HTERT RPE-1 (cell line): ENCODE measurements around the gene COG6.

ENCODE experiments used
- in situ Hi-C: fragments of 300-500 bp; cut with MboI; formaldehyde crosslinking; loops from 4 replicates; pipeline ENCODE4 v1.14.3; 2020; ENCODE audit warnings: low sequenced_read_pairs

The COG6 gene

GRCh38 chr13:39655569-39656324 lies at the start of gene COG6:
COG6 (plus strand) TSS chr13:39655662; CDS start chr13:39655727, 65 bp downstream.
- in situ Hi-C loops: no loop called here

- in situ Hi-C loops: no loop called here
Observed at GRCh38 chr13:39605677-39606320, 49.7 kb upstream of the COG6 start.

GRCh38 chr13:39607876-39608275 lies 47.6 kb upstream of the COG6 start:
- in situ Hi-C loops: no loop called here

- in situ Hi-C loops: no loop called here
Observed at GRCh38 chr13:39612023-39612637, 43.3 kb upstream of the COG6 start.

GRCh38 chr13:39616087-39616694 lies 39.3 kb upstream of the COG6 start:
- in situ Hi-C loops: no loop called here

- in situ Hi-C loops: no loop called here
Observed at GRCh38 chr13:39618561-39618960, 36.9 kb upstream of the COG6 start.

- in situ Hi-C loops: no loop called here
Observed at GRCh38 chr13:39623466-39623865, 32.0 kb upstream of the COG6 start.

GRCh38 chr13:39631307-39631706 lies 24.2 kb upstream of the COG6 start:
- in situ Hi-C loops: no loop called here

GRCh38 chr13:39632994-39633393 lies 22.5 kb upstream of the COG6 start:
- in situ Hi-C loops: no loop called here

GRCh38 chr13:39635564-39635963 lies 19.9 kb upstream of the COG6 start:
- in situ Hi-C loops: no loop called here

- in situ Hi-C loops: no loop called here
Observed at GRCh38 chr13:39637890-39638289, 17.6 kb upstream of the COG6 start.

GRCh38 chr13:39641645-39642044 lies 13.8 kb upstream of the COG6 start:
- in situ Hi-C loops: no loop called here

GRCh38 chr13:39646122-39646521 lies 9.3 kb upstream of the COG6 start:
- in situ Hi-C loops: no loop called here

- in situ Hi-C loops: no loop called here
Observed at GRCh38 chr13:39655041-39655568, 357 bp upstream of the COG6 start.

- in situ Hi-C loops: no loop called here
Observed at GRCh38 chr13:39656325-39656677, 839 bp downstream of the COG6 start.

- in situ Hi-C loops: no loop called here
Observed at GRCh38 chr13:39663508-39663907, 8.0 kb downstream of the COG6 start.

- in situ Hi-C loops: no loop called here
Observed at GRCh38 chr13:39663958-39664357, 8.5 kb downstream of the COG6 start.

GRCh38 chr13:39665763-39666162 lies 10.3 kb downstream of the COG6 start:
- in situ Hi-C loops: no loop called here

- in situ Hi-C loops: no loop called here
Observed at GRCh38 chr13:39670445-39670844, 15.0 kb downstream of the COG6 start.

- in situ Hi-C loops: no loop called here
Observed at GRCh38 chr13:39672378-39673132, 17.1 kb downstream of the COG6 start.

- in situ Hi-C loops: no loop called here
Observed at GRCh38 chr13:39675904-39676303, 20.4 kb downstream of the COG6 start.
